HG03342 (cell line): Measurements from ENCODE around the gene ZNF620.
A peak's percentile ranks its signal among the peaks of the same experiment; 100 is the strongest.
"Not testable (repeated sequence)": the region's sequence is repeated elsewhere in the genome, so short reads cannot be mapped to it uniquely, and the experiment has no call there.

ENCODE experiments used
- ATAC-seq: cut with Tn5 transposase; IDR thresholded peaks from one replicate; pipeline ENCODE4 v1.9.1; 2021; ENCODE audit warnings: mild to moderate bottlenecking, moderate library complexity; ENCODE audit not compliant: unreplicated experiment

ZNF620 gene

DNA sequence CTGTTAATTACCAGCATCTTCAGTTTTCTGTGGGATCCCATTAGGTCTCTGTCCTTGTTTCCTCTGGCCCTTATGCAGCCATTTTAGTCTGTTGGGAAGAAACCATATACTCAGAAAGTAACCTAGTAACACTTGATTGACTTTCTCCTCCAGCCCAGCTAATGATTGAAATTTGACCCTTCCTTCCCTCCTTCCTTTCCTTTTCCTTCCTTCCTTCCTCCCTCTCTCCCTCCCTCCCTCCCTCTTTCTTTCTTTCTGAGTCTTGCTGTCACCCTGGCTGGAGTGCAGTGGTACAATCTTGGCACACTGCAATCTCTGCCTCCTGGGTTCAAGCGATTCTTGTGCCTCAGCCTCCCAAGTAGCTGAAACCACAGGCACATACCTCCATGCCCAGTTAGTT is 5.9 kb upstream of the ZNF620 start:
- ATAC-seq: no peak

DNA sequence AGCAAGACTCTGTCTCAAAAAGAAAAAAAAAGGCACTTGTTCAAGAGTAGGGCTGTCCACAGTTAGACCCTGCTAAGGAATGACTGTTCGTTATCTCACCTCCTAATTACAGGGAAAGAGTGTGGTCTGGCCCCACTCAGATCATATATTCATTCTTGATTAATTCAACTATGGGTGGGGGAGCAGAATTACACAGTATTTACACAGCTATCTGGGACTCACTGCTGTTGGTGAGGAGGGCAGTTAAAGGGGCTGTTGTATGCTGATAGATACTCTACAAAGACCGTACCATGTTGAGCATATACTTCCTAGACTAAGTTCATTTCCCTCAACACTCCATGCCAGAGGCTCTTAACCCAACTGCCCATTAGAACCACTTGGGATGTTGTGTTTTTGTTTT is 3.8 kb upstream of the ZNF620 start:
- no peak for ATAC-seq

DNA sequence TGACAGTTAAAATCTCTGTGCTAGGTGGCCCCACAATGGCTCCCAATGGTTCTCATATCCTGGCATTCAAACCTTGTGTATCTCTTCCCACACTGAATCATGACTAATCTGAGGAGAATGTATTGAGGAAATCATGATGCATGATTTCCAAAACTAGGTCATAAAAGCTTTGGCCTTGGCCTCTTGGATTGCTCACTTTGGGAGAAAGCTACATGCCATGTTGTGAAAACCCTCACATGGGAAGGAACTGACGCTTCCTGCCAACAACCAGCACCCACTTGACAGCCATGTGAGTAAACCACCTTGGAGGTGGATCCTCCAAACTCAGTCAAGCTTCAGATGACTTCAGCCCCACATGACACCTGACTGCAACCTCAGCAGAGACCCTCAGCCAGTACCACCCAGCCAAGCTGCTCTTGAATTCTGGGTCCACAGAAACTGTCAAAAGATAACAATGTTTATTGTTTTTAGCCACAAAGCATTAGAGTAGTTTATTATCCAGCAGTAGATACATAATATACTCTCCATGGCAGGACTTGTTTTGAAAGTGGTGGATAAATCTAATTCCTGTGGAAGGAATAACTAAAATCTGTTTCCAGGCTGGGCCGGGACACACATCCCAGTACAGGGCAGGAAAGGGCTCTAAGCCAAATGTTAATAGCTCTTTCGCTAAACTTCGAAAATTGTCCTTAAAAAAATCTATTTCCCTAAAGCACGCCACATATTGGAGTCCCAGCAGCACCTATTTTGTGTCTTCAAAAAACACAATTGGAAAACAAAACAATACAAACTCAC is 1.0 kb upstream of the ZNF620 start:
- ATAC-seq: no peak

DNA sequence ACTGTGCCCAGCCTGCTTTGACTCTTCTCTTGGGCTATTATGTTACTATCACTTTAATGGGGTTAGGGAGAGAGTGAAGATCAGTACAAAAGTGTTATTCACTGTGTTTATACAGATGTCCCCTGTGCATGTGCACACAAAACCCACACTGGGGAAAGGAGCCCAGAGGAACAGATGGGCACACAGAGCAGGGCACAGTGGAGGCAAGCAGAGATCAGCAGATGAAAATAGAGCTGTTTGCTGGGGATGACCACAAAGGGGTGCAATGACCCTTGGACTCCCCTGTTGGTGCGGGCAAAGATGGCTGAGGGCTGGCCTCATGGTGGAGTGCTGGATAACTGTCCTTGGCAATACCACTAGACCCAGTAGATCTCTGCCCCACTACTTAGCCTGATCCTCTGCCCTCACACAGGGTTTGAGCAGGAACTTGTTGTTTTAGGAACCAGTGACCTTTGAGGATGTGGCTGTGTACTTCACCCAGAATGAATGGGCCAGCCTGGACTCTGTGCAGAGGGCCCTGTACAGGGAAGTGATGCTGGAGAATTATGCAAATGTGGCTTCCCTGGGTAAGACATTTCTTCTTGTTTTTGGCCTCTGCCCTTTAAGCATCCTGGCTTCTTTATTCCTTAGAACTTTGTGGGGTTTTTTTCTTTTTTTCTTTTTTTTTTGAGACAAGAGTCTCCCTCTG is 5.3 kb downstream of the ZNF620 start:
- no peak for ATAC-seq

DNA sequence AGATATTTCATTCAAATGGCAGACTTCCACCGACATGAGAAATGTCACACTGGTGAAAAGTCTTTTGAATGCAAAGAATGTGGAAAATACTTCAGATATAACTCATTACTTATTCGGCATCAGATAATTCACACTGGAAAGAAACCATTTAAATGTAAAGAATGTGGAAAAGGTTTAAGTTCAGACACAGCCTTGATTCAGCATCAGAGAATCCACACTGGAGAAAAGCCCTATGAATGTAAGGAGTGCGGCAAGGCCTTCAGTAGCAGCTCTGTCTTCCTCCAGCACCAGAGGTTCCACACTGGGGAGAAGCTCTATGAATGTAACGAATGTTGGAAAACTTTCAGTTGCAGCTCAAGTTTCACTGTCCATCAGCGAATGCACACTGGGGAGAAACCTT is 10.4 kb downstream of the ZNF620 start:
- no peak for ATAC-seq

DNA sequence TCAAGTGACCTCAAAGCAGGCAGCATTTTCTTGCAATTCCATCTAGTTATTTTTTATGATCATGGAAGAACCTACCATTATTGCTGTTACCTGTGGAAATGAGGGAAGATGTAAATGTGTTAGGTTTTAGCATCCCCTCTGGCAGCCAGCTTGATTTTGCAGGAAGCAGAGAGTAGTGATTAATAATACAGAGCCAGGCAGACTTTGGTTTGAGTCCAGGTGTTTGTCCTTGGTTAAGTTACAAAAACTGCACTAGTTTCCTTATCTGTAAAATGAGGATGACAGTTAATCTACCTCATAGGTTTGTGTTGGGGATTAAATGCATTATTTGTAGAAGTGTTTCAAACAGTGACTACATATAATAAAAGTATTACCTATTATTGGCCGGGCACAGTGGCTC is 12.2 kb downstream of the ZNF620 start:
- ATAC-seq: no peak

DNA sequence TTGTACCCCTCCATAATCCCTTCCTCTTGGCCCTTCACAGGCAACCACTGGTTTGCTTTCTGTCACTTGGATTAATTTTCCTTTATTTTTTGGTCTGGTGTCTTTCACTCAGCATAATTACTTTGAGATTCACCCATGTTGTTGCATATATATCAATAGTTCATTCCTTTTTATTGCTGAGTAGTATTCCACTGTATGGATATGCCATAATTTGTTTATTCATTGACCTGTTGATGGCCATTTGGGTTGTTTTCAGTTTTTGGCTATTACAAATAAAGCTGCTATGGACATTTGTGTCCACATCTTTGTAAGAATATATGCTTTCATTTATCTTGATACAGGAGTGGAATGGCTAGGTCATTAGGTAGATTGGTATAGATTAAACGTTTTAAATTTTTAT is 13.0 kb downstream of the ZNF620 start:
- no peak for ATAC-seq

DNA sequence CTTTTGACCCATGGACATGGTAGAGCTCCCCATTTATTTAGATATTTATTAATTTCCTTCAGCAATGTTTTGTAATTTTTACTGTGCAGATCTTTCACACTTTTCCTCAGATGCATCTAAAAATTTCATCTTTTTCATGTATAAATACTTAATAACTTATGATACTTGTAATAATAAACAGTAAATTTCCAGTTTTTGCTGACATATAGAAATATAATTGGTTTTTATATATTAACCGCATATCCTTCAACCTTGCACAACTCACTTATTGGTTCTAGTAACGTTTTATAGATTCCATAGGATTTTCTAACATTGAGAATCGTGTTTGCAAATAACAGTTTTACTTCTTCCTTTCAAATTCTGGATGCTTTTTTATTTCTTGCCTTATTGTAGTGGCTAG is 15.4 kb downstream of the ZNF620 start:
- no peak for ATAC-seq

DNA sequence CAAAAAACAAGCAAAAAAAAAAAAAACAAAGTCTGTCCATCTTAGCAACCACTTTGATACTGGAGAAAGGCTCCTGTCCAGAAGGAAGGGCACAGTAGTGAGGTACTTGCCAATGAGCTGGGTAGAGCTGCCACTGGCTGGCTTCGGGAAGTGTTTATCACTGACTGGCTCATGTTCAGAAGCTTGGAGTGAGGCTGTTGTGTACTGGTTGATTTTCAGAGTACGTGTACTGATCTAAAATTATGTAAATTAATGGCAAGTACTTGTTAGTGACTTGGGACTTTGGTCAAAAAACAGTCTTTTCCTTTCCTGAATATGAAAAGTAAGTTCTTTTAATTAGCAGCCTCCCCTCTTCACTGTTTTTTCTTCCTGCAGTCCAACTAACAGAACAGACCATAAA is 17.9 kb downstream of the ZNF620 start:
- ATAC-seq: no peak

DNA sequence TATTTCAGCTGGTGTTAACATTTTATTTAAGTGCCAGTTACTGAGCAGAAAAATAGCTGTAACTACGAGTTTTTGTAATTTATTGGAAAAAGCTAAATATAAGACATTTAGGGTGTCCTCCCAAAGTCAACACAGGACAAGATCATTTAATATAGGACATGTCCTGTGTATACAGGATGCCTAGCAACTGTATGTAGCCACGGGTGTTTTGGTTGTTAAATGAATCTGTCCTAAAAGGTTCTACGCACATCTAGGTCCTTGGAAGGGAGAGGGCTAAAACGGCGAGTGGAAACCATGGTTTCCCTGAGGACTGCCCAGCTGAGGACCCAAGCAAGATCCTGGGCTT is 18.4 kb downstream of the ZNF620 start:
- ATAC-seq: no peak

DNA sequence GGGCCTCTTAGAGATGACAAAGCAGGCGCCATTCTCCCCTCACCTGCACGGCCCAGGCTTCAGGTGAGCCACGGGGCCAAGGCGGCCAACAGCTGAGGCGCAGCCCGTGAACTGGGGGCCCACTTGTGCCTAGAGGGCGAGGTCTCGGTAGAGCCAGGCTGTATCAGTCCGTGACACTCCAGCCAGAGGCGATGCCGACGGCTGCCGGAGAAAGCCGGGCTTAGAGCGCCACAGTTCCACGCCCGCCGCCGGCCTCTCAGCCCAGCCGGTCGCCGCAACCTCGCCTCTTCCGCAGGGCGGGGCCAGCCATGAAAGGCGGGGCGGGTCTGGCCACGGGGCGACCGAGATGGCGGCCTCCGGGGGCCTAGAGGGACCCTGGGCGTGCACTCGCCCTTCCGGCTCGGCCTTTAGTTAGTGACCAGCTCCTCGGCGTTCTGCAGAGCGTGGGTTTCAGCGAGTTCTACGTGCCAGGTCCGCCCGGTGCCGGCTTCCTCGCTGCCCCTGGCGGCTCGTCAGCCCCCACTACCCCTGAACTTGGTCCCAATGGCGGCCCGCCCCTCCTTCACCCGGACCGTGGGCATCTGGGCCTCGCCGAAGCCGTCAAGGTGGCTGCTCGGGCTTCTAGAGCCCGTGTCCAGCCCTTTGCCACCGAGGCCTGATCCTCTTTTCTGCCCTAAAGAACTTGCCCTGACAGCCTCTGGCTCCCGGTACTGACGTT is 18.9 kb downstream of the ZNF620 start, which contains the start of gene ZNF621:
ZNF621 (plus strand) TSS at position 393 of the 718 bp plus-strand sequence. CDS start 881 bp downstream, outside the sequence.
- peak; percentile 97 for ATAC-seq

DNA sequence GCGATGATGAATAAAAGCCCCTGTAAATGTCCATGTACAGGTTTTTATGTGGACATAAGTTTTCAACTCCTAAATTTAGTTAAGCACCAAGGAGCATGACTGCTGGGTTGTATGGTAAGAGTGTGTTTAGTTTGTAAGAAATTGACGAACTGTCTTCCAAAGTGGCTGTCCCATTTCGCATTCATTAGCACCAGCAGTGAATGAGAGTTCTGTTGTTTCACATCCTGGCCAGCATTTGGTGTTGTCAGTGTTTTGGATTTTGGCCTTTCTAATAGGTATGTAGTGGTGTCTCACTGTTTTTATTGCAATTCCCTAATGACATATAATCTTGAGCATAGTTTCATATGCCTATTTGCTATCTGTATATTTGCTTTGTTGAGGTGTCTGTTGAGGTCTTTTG is 22.6 kb downstream of the ZNF620 start:
- no peak for ATAC-seq

DNA sequence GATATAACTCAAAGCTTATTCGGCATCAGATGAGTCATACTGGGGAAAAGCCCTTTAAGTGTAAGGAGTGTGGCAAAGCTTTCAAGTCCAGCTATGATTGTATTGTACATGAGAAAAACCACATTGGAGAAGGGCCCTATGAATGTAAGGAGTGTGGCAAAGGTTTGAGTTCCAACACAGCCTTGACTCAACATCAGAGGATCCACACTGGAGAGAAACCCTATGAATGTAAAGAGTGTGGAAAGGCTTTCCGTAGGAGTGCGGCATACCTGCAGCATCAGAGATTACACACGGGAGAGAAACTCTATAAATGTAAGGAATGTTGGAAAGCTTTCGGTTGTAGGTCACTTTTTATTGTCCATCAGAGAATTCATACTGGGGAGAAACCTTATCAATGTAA is 26.4 kb downstream of the ZNF620 start:
- no peak for ATAC-seq

DNA sequence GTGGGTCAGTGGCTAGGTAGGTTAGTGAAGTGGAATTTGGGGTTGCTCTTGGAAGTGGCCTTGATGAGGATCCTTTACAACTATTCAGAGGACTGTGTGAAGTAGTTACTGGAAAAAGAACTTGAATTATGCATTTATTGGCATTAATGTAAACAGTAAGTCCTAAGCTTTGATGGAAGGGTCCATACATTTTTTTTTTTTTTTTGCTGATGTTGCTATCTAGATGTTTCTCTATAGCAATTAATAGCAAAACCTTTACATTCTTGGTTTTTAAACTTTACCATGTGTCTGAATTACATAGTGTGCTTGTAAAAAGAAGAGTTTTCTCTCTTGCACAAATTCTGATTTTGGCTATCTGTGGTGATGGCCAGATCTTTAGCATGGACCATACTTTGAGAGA is 28.4 kb downstream of the ZNF620 start:
- ATAC-seq: no peak

DNA sequence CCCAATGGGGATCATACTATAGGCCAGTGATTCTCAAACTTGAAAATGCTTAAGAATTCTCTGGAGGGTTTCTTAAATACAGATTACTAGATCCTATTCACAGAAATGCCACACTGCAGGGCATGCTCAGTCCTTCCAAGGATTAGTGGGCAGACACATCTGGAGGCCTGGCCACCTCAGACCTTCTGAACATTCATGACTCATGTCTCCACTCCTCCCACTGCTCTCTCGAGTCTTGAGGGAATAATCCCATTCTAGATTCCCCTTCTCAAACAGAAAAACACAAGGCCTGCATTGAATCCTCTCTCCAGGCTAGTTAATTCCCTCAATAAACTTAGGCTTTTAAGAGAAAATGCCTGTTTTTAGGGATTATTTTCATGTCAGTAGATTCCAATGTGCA is 41.0 kb downstream of the ZNF620 start:
- no peak for ATAC-seq

DNA sequence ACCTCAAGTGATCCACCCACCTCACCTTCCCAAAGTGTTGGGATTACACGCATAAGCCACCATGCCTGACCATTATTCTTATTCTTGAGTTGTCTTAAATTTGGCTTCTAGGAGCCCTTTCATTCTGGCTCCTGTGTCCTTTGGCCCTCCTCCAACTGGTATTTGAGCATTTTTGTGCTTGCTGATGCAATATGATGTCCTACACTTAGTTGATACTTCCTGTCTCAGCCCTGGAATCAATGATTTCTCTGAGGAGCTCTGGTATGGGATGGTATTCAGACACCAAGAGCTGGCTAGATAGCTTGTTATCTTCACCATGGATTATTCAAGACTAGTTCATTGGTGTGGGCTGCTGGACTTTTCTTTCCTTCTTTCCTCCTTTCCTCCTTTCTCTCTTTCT is 44.3 kb downstream of the ZNF620 start:
- ATAC-seq: no peak

DNA sequence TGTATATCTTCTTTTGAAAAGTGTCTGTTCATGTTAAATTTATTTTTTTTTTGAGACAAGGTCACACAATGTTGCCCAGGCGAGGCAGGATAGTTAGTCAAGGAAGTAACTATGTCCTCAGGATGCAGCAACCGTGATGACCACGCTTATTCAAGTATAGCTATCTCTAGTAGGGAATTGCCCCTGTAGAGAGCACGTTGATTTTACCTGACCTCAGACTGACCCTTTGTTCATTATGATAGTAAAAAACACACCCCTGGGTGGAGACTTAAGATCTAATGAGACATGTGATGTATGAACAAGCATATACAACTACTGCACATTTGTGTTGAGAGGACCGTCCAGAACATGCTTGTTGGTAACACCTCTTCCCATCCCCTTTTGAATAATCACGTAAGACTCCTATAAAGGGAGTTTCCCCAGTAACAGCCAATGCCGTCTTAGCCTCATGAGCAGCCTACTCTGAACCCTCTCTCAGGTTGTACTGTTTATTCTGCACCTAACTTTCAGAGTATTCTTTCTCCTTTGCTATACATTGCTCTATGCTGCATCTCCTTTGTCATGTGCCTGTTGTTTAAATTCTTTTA is 51.8 kb downstream of the ZNF620 start:
- no peak for ATAC-seq

DNA sequence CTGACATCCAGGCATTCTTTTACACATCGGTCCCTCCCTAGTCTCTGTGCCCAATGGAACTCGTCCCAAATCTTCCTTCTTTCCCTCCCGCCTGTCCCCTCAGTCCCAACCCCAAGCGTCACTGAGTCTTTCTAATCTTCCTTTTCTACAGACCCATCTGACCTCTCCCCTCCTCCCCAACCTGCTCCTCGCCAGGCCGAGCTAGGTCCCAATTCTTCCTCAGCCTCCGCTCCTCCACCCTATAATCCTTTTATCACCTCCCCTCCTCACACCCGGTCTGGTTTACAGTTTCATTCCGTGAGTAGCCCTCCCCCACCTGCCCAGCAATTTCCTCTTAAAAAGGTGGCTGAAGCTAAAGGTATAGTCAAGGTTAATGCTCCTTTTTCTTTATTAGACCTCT is 56.6 kb downstream of the ZNF620 start:
- ATAC-seq: not testable (repeated sequence)

DNA sequence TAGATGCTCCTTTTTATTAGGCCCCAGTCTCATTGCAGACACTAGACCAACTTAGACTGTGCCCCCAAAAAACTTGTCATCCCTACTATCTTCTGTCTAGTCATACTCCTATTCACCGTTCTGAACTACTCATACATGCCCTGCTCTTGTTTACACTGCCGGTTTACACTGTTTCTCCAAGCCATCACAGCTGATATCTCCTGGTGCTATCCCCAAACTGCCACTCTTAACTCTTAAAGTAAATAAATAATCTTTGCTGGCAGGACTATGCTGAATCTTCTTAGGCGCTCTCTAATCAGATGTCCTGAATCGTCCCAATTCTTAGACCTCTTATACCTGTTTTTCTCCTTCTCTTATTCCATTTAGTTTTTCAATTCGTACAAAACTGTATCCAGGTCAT is 59.8 kb downstream of the ZNF620 start:
- not testable (repeated sequence) for ATAC-seq

DNA sequence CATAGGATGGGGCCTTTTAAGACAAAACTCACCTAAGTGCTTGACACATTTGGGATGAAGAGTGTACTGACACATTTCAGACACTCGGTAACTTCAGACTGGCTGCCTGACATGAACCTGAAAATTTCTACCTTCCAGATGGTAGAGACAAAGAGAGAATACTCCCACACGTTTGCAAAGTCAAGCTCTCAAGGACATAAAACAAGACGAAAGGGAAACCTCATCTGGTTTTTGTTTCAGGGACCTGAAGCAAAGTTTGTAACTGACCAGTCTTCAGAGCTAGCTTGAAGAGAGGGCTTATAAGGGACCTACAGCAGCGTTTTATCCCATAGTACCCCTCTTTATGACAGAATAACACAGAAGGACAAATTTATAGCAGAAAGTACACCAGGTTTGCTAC is 60.9 kb downstream of the ZNF620 start:
- no peak for ATAC-seq
